Stimulated activated CD8-positive, alpha-beta memory T cell treated with anti-CD3 and anti-CD28 coated beads, Interleukin-7, amount 100 ng/mL, for 48 hours (primary cell): ENCODE measurements around the gene ZP2.
"Not testable (repeated sequence)": the region's sequence is repeated elsewhere in the genome, so short reads cannot be mapped to it uniquely, and the experiment has no call there.

ENCODE experiments used
- DNase-seq, 2 donors: peaks; one replicate each; pipeline ENCODE4 v3.0.0-alpha.2; 2020; ENCODE audit warnings: low read depth in 1 of 2; ENCODE audit errors: extremely low read depth in 1 of 2

The ZP2 gene

DNA sequence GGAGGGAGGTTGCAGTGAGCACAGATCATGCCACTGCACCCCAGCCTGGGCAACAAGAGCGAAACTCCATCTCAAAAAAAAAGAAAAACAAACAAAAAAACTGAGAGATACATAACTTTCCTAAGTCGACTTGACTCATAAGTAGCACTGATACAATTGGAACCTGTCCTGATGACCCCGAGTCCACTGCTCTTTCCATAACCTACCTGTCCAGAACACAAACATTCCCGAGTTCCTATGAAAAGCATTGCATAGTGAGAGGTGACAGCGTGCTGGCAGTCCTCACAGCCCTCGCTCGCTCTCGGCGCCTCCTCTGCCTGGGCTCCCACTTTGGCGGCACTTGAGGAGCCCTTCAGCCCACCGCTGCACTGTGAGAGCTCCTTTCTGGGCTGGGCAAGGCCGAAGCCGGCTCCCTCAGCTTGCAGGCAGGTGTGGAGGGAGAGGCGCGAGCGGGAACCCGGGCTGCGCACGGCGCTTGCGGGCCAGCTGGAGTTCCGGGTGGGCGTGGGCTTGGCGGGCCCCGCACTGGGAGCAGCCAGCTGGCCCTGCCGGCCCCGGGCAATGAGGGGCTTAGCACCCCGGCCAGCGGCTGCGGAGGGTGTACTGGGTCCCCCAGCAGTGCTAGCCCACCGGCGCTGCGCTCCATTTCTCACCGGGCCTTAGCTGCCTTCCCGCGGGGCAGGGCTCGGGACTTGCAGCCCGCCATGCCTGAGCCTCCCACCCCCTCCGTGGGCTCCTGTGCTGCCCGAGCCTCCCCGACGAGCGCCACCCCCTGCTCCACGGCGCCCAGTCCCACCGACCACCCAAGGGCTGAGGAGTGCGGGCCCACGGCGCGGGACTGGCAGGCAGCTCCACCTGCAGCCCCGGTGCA lies 59.0 kb downstream of the ZP2 start:
- not testable (repeated sequence) for DNase-seq

DNA sequence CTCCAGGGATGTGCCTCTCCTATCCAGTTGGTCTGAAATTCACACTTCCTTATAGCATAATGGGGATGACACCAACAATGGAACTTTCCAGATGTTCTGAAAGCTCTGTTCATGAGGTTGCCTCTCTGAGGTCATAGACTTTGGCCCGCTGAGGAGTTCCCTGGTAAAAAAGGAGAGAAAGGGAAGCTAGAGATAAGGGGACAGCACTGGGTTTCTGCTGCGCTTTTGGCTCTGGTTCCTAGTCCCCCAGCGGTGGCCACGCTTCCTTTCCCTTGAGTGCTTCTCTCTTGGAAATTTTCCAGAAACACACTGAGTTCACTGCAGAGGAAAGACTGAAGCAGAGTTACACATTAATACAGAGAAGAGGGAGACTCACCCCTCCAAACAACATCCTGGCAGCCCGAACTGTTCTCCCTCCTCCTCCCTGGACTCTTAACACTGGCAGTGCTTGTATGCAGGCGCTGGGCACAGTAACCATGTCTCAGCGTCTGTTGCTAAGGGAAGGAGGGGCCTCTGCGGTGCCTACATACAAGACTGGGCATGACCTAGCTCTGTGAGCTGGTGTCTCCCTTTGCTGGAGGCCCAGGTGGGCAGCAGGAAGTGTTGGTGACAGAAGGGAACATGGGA lies 60.9 kb downstream of the ZP2 start, which contains the start of gene DNAH3:
Gene DNAH3, minus strand, starts transcription at position 472 of the 627 bp plus-strand sequence. CDS start 527 bp downstream, outside the sequence.
- DNase-seq, result no peak
